Heart left ventricle (tissue), 16 donors: ENCODE results near the gene ADM2. TPM values are rescaled to one million over a fixed set of nuclear protein-coding genes. Genes with fewer than 3 reads are reported as not detected.

Experiments
- ATAC-seq, 4 donors: fragments of 200-7000 bp; cut with Tn5 transposase; one replicate each; pipeline ENCODE4 v1.9.1; 2020 to 2022; ENCODE audit warnings: moderate library complexity in 4 of 4, mild to moderate bottlenecking in 3 of 4, moderate number of reproducible peaks in 1 of 4
- DNase-seq, 5 donors: peaks; one replicate each; pipeline ENCODE4 v3.0.0-alpha.2; 2020
- H3K27ac ChIP-seq, 12 donors: fragments of 200-600 bp; sonication (generic) in 4 of 12; one replicate each; pipeline versions ENCODE4 v1.5.0 to v1.8.0; 2016 to 2022; ENCODE audit warnings: mild to moderate bottlenecking in 2 of 12
- H3K27me3 ChIP-seq, 9 donors: fragments of 200-600 bp; sonication (generic) in 2 of 9; one replicate each; pipeline versions ENCODE4 v1.5.1 to v1.8.0; 2016 to 2022; ENCODE audit warnings: mild to moderate bottlenecking in 3 of 9
- H3K36me3 ChIP-seq, 9 donors: fragments of 200-600 bp; sonication (generic) in 2 of 9; one replicate each; pipeline versions ENCODE4 v1.5.0 to v1.8.0; 2018 to 2022; ENCODE audit warnings: mild to moderate bottlenecking in 2 of 9
- H3K4me1 ChIP-seq, 12 donors: fragments of 200-600 bp; sonication (generic) in 4 of 12; one replicate each; pipeline versions ENCODE4 v1.5.0 to v1.8.0; 2016 to 2022; ENCODE audit warnings: mild to moderate bottlenecking in 3 of 12
- H3K4me3 ChIP-seq, 12 donors: fragments of 200-600 bp; sonication (generic) in 4 of 12; one replicate each; pipeline versions ENCODE4 v1.5.0 to v1.8.0; 2017 to 2022; ENCODE audit warnings: mild to moderate bottlenecking in 9 of 12, moderate library complexity in 4 of 12
- H3K9me3 ChIP-seq, 12 donors: fragments of 200-600 bp; sonication (generic) in 4 of 12; one replicate each; pipeline versions ENCODE4 v1.5.0 to v1.8.0; 2016 to 2022; ENCODE audit warnings: mild to moderate bottlenecking in 1 of 12
- POLR2A ChIP-seq, 2 donors: fragments of 450-650 bp; IDR thresholded peaks; one replicate each; pipeline ENCODE4 v1.6.1; 2017; ENCODE audit warnings: antibody characterized with exemption in 2 of 2, mild to moderate bottlenecking in 2 of 2, moderate library complexity in 2 of 2
- WGBS, 4 donors: extraction: QIAGEN DNeasy Blood & Tissue Kit in 2 of 4; methylation state at CpG; one replicate each; pipeline versions ENCODE4 v1.1.5 to v1.1.7; 2013 to 2018; 5-methylcytosine and 5-hydroxymethylcytosine counted together
- intact Hi-C, 10 donors: fragments of 100-400 bp; cut with DNase I; formaldehyde crosslinking; loops; one replicate each; pipeline versions ENCODE4 v1.11.1 to v1.14.2; 2022
- polyA plus RNA-seq, 2 donors: library from polyadenylated mRNA; stranded (reverse); fragments of 200-250 nt; gene quantifications; one replicate each; pipeline ENCODE4 v1.2.3, GENCODE V29; 2013
- total RNA-seq, 9 donors: library from RNA; depleted of rRNA in 2 of 9; stranded (reverse); fragments of >200 nt in 2 of 9; fragmentation: NEBNext Ultra II Directional in 3 of 9; extraction: Animal tissue kit (Norgen Biotek cat#: 25700) in 3 of 9; gene quantifications; one replicate each; pipeline versions ENCODE4 v1.1.0 to v1.2.4, GENCODE V29; 2016 to 2023
- TF ChIP-seq, protein P1 (sequence below), 12 donors: fragments of 200-600 bp; sonication (generic) in 4 of 12; IDR thresholded peaks; one replicate each; pipeline versions ENCODE4 v1.5.0 to v1.8.0; 2018 to 2022; ENCODE audit warnings: antibody characterized with exemption in 12 of 12, mild to moderate bottlenecking in 5 of 12
- donor health status: ischemic (EF 13 %, LVEDD 7.1; RV severe dilation, severe dysfunction).
- donor health status: healthy with polysubstance abuse.
- donor health status: DM: no; HTN: yes; CAD: no.
- donor health status: DM: no; HTN: no; CAD: no.
- donor health status: ischemic (EF 25% LVEDD 6.9; RV normal size, moderate dysfunction).
- donor health status: ischemic (EF 25% LVEDD 5.7; RV mildly dilated, moderate dysfunction).
- donor health status: healthy.
- donor health status: DM: yes; HTN: yes; CAD: no.
- donor health status: ischemic (EF 35%, LVEDD 5.7; RV mildly dilated, moderate dysfunction).
- donor health status: nonischemic (EF 11% LVEDD 7.7; RV severe dilation, severe dysfunction).
- donor health status: DM: yes; HTN: yes; CAD: no.
- donor health status: PGD.
- donor health status: ischemic (EF 29% LVEDD 5.4; RV normal size, mild dysfunction).
- donor health status: nonischemic (EF 23%, LVEDD 6.1; RV moderate dilation, normal function).

ADM2 gene
- total and polyA plus RNA-seq, 11 donors: 0.04 to 0.67 (median 0.20) TPM; not detected in 7

DNA sequence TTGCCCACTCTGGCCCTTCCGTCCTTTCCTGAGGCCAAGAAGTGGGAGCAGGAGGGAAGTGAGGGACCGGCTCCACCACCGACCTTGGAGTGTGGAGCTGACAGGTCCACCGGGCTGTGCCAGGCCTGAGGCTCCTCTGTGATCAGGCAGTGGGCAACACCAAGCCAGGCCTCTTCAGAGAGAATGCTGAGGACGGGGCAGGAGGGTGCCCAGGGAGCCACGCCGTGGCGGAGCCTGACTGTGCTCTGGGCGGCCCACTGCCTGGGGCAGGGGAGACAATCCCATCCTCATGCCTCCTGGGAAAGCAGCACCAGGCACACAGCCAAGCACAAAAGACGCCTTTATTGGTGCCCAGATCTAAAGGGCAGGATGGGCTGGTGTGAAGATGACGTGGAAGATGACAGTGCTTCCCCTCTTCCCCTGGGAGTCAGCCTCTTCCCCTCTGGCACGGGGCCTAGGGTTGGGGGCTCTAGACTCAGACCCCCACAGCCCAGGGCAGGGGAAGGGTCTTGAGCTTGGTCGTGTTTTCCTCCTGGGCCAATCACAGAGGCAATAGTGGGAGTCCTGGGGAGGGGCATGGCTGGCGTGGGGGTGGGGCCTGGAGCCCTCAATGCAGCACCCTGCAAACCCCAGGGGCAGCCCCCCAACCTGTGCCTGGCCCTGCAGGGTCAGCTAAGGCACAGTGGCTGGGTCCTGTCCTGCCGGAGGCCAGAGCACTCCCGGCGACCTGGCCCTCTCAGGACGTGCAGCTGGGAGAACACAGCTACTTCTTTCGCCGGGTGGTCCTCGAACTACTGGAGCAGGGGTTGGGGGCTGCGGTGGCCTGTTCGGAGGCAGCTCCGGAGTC lies 21.5 kb downstream of the ADM2 start:
- peaks cover 0 to 38% (median 29%) of the 10 kb centered on the region in 9 donors for H3K36me3 ChIP-seq
- 79 to 90% (median 86%) methylated on average over 18 to 24 of the region's 24 CpGs for WGBS, 4 donors
- no peaks in the 10 kb centered on the region for H3K27me3 ChIP-seq
- intact Hi-C loops: loop anchor here in 3 of 10 donors (10.0 kb wide), 2 partner anchors 248 to 258 kb away; partner anchors contain the start of genes HDAC10 (in 2 of the 3) and TUBGCP6 (in 1 of the 3)
- H3K27ac ChIP-seq: no peak overlapping the region
- DNase-seq (peak in 1 of 5 donors; percentile 54), ATAC-seq (no peak)
- peaks cover 4 to 20% (median 12%) of the 10 kb centered on the region in 12 donors for H3K4me1 ChIP-seq
- no peaks in the 10 kb centered on the region for H3K9me3 ChIP-seq
- TF ChIP-seq, protein P1, sequence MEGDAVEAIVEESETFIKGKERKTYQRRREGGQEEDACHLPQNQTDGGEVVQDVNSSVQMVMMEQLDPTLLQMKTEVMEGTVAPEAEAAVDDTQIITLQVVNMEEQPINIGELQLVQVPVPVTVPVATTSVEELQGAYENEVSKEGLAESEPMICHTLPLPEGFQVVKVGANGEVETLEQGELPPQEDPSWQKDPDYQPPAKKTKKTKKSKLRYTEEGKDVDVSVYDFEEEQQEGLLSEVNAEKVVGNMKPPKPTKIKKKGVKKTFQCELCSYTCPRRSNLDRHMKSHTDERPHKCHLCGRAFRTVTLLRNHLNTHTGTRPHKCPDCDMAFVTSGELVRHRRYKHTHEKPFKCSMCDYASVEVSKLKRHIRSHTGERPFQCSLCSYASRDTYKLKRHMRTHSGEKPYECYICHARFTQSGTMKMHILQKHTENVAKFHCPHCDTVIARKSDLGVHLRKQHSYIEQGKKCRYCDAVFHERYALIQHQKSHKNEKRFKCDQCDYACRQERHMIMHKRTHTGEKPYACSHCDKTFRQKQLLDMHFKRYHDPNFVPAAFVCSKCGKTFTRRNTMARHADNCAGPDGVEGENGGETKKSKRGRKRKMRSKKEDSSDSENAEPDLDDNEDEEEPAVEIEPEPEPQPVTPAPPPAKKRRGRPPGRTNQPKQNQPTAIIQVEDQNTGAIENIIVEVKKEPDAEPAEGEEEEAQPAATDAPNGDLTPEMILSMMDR (IDR thresholded peaks at IDR 0.05): no peak
- no peak overlapping the region for H3K4me3 ChIP-seq

DNA sequence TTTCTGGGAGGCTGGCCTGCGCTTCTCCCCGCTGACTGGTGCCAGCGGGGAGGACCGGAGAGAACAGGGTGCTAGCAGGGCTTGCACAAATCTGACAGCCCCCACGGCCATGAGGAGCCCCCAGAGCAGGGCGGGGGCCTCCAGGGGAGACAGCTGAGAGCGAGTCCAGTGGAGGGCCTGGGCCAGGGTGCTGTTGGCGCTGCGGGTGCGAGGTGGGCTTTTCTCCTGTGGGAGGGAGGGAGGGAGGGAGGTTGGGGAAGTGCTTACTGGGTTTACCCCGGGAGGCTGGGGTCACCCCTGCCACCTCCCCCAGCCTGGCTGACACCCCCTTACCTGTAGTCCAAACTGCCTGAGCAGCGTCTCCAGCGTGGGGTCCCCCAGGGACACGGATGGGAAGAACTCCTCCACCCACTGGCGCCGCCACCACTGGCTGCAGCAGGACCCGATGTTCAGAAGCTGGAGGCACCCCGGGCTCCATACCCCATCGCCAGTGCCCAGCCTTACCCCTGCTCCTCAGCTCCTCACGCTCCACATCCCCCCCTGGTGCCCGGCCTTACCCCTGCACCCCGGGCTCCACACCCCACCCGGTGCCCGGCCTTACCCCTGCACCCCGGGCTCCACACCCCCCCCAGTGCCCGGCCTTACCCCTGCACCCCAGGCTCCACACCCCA lies 22.3 kb downstream of the ADM2 start:
- intact Hi-C loops: loop anchor here in 3 of 10 donors (10.0 kb wide), 2 partner anchors 249 to 259 kb away; partner anchors contain the start of genes HDAC10 (in 2 of the 3) and TUBGCP6 (in 1 of the 3)
- ATAC-seq (no peak), DNase-seq (peak in 1 of 5 donors; percentile 60)
- Histone ChIP-seq H3K36me3 (peaks cover 0 to 38% (median 29%) of the 10 kb centered on the region in 9 donors), H3K4me1 (peaks cover 4 to 20% (median 13%) of the 10 kb centered on the region in 12 donors), H3K9me3 (no peaks in the 10 kb centered on the region), H3K27ac (no peak overlapping the region), H3K4me3 (no peak overlapping the region), H3K27me3 (no peaks in the 10 kb centered on the region)
- TF ChIP-seq POLR2A (IDR thresholded peaks at IDR 0.05): no peak
- TF ChIP-seq, protein P1 (IDR thresholded peaks at IDR 0.05): no peak
- 87 to 90% (median 89%) methylated on average over 20 to 26 of the region's 26 CpGs for WGBS, 4 donors

DNA sequence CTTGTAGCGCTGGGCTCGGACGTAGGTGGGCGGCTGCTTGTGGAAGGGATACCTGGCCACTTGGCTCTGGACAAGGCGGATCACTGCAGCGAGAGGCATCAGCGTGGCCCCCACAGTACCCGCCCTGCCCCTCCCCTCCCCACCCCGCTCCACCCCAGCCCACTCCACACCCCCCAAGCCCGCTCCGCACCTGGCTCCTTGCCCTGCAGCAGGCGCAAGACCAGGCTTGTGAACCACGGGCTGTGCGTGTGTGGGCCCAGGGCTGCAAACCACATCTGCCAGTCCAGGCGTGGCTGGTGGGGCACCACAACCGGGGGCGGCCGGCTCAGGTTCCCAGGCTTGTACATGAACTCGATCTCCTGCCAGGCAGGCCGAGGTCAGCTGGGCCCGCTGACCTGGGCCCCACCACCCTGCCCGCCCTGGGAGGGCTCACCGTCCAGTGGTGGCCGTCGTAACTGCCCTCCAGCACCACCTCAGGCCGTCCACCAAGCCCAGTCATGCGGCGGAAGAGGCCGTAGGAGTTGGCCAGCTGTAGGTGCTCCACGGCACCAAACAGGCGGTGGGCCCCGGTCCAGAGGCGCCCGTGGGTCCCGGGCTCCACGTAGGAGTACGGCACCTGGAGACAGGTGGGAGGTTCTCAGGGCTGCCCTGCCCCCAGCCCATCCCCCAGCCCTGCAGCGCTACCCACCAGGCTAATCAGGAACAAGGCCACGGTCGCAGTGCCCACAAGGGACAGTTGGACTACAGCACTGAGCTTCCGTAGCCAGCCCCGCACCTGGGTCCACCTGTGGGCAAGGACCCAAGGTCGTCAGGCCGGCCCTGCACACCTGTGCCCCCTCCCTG lies 23.2 kb downstream of the ADM2 start:
- Histone ChIP-seq H3K27ac (no peak overlapping the region), H3K36me3 (peaks cover 0 to 38% (median 29%) of the 10 kb centered on the region in 9 donors), H3K27me3 (no peaks in the 10 kb centered on the region), H3K4me1 (peaks cover 8 to 28% (median 22%) of the 10 kb centered on the region in 12 donors), H3K9me3 (no peaks in the 10 kb centered on the region), H3K4me3 (no peak overlapping the region)
- no peak for TF ChIP-seq POLR2A (IDR thresholded peaks at IDR 0.05)
- TF ChIP-seq, protein P1 (IDR thresholded peaks at IDR 0.05): no peak
- peak in 1 of 5 donors; percentile 57 for DNase-seq
- ATAC-seq: no peak
- 95 to 96% (median 95%) methylated on average over 5 to 44 of the region's 44 CpGs for WGBS, 4 donors
- intact Hi-C loops: loop anchor here in 4 of 10 donors (5.0 to 10.0 kb wide), 4 partner anchors 58 to 260 kb away; partner anchors contain the start of genes HDAC10 (in 2 of the 4), CHKB (in 1 of the 4), SYCE3 (in 1 of the 4) and TUBGCP6 (in 1 of the 4)
